SU-DHL-6 (cell line): ENCODE data around the gene ESX1.

Source experiments
- H2AFZ ChIP-seq: fragments of 200-600 bp; sonication (generic); 2 replicates; pipeline ENCODE4 v1.6.1; 2014; ENCODE audit warnings: low read depth, mild to moderate bottlenecking, moderate library complexity, mixed read lengths, antibody characterized with exemption, low read length; ENCODE audit not compliant: severe bottlenecking
- H3F3A ChIP-seq: fragments of 200-600 bp; shearing (Covaris generic); 2 replicates; pipeline ENCODE4 v1.6.0; 2016; ENCODE audit warnings: antibody characterized with exemption, mild to moderate bottlenecking; ENCODE audit not compliant: insufficient read depth
- H3K27ac ChIP-seq: fragments of 200-600 bp; sonication (generic); 2 replicates; pipeline ENCODE4 v1.5.1; 2016; ENCODE audit warnings: low read depth, mild to moderate bottlenecking, low read length, moderate library complexity, mixed read lengths
- H3K27me3 ChIP-seq: fragments of 200-600 bp; sonication (generic), shearing (Covaris generic); 2 replicates; pipeline ENCODE4 v1.6.0; 2014; ENCODE audit warnings: mild to moderate bottlenecking, low read length
- H3K36me3 ChIP-seq: fragments of 200-600 bp; sonication (generic); 2 replicates; pipeline ENCODE4 v1.6.1; 2014; ENCODE audit warnings: mild to moderate bottlenecking, low read length, mixed read lengths
- H3K4me2 ChIP-seq: fragments of 300-600, 200-600 bp; shearing (Covaris generic), sonication (generic); 2 replicates; pipeline ENCODE4 v1.6.0; 2014; ENCODE audit warnings: low read length, low read depth, mild to moderate bottlenecking; ENCODE audit not compliant: poor library complexity, severe bottlenecking
- H3K4me3 ChIP-seq: fragments of 200-600 bp; sonication (generic); 2 replicates; pipeline ENCODE4 v1.5.1; 2014; ENCODE audit warnings: antibody characterized with exemption, low read length, mild to moderate bottlenecking, mixed read lengths; ENCODE audit not compliant: insufficient read depth, poor library complexity, severe bottlenecking
- H3K79me2 ChIP-seq: fragments of 200-600 bp; sonication (generic); 2 replicates; pipeline ENCODE4 v1.6.1; 2014; ENCODE audit warnings: mild to moderate bottlenecking, low read length, moderate library complexity; ENCODE audit not compliant: insufficient read depth
- H3K9ac ChIP-seq: fragments of 200-600 bp; sonication (generic); 2 replicates; pipeline ENCODE4 v1.7.0; 2014; ENCODE audit warnings: mild to moderate bottlenecking, low read length
- H3K9me2 ChIP-seq: fragments of 200-600 bp; sonication (generic); replicated peaks from 2 replicates; pipeline ENCODE4 v1.6.1; 2014; ENCODE audit warnings: low read length; ENCODE audit not compliant: insufficient read depth
- H3K9me3 ChIP-seq: fragments of 200-600 bp; sonication (generic); 2 replicates; pipeline ENCODE4 v1.6.1; 2014; ENCODE audit warnings: low read length, mixed read lengths; ENCODE audit not compliant: insufficient read depth
- H4K20me1 ChIP-seq: fragments of 200-600 bp; sonication (generic); 2 replicates; pipeline ENCODE4 v1.6.1; 2014; ENCODE audit warnings: low read depth, mild to moderate bottlenecking, antibody characterized with exemption, low read length, moderate library complexity, mixed read lengths
- CTCF ChIP-seq: fragments of 200-600 bp; sonication (generic); IDR thresholded peaks from one replicate; pipeline ENCODE4 v1.5.1; 2017; ENCODE audit warnings: antibody characterized with exemption, mild to moderate bottlenecking, low read length, moderate library complexity; ENCODE audit not compliant: insufficient read depth, poor library complexity, severe bottlenecking
- EZH2phosphoT487 ChIP-seq: fragments of 200-600 bp; sonication (generic), shearing (Covaris generic); conservative IDR thresholded peaks from 2 replicates; pipeline ENCODE4 v1.6.1; 2018; ENCODE audit warnings: mild to moderate bottlenecking, antibody characterized with exemption, low read length, moderate library complexity, mixed read lengths

Gene ESX1

GRCh38 chrX:104205548-104205947 is 49.2 kb downstream of the ESX1 start:
- H3K4me2 ChIP-seq: no peak overlapping the region
- TF ChIP-seq CTCF: no peak
- TF ChIP-seq EZH2phosphoT487: no peak

More at GRCh38 chrX:104205548-104205947, 49.2 kb downstream of the ESX1 start:
- Histone ChIP-seq H2AFZ (no peak overlapping the region), H3K9me3 (no peaks in the 10 kb centered on the region), H3K4me3 (no peak overlapping the region), H3K36me3 (no peaks in the 10 kb centered on the region), H3K9me2 (no peaks in the 10 kb centered on the region), H3F3A (no peaks in the 10 kb centered on the region), H3K27ac (no peak overlapping the region), H3K27me3 (no peaks in the 10 kb centered on the region), H3K79me2 (no peaks in the 10 kb centered on the region), H3K9ac (no peak overlapping the region), H4K20me1 (no peaks in the 10 kb centered on the region)
